Measurements from ENCODE around the gene UQCC2. TPM values are rescaled to one million over a fixed set of nuclear protein-coding genes. Genes with fewer than 3 reads are reported as not detected.

UQCC2 gene
- total RNA-seq, 1 experiment from 2014 or later: 48.9 TPM

DNA sequence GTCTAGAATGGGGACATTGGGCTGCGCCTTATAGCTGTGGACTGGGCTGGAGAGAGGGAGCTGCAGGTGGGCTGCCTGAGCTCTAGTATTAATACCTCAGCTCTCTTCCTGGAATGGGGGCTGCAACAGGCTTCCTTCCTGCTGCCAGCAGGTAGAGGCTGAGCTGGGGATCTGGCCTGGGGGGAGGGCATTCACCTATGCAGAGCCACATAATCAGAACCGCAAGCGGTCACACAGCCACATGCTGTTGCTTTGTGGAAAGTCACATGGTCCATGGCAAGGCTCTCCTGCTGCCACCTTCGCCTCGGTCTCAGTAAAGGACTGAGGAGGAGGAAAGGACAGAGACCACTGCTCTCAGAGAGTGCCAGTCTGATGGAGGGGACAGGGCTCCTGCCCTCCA lies 54.7 kb downstream of the UQCC2 start:
- H3K9me3 ChIP-seq (ENCODE audit: low read length): no peaks in the 10 kb centered on the region
- H3K36me3 ChIP-seq (ENCODE audit: insufficient read depth, low read length): no peaks in the 10 kb centered on the region
- no peak overlapping the region for H3K4me2 ChIP-seq (ENCODE audit: low read depth, low read length, poor library complexity, severe bottlenecking)
- no peaks in the 10 kb centered on the region for H3K27me3 ChIP-seq (ENCODE audit: low read length)
- H3K4me3 ChIP-seq (ENCODE audit: low read length): no peak overlapping the region
- H3K9me2 ChIP-seq (replicated peaks; ENCODE audit: insufficient read depth, low read length): no peaks in the 10 kb centered on the region
- no peaks in the 10 kb centered on the region for H4K20me1 ChIP-seq (ENCODE audit: insufficient read depth, low read depth, low read length)
- H3K79me2 ChIP-seq (ENCODE audit: low read length): no peaks in the 10 kb centered on the region
- H3K27ac ChIP-seq (ENCODE audit: low read length): no peak overlapping the region
- H3K4me1 ChIP-seq (ENCODE audit: low read length): no peaks in the 10 kb centered on the region
- DNase-seq: no peak
- H3K9ac ChIP-seq (ENCODE audit: low read length): no peak overlapping the region
- no peak overlapping the region for H2AFZ ChIP-seq (ENCODE audit: low read length)

GRCh38 chr6:33654831-33655554 lies 56.5 kb downstream of the UQCC2 start:
- no peak for DNase-seq
- no peaks in the 10 kb centered on the region for H3K4me1 ChIP-seq (ENCODE audit: low read length)
- no peaks in the 10 kb centered on the region for H3K36me3 ChIP-seq (ENCODE audit: insufficient read depth, low read length)
- H3K9me3 ChIP-seq (ENCODE audit: low read length): no peaks in the 10 kb centered on the region
- H3K4me3 ChIP-seq (ENCODE audit: low read length): no peak overlapping the region
- no peak overlapping the region for H3K4me2 ChIP-seq (ENCODE audit: low read depth, low read length, poor library complexity, severe bottlenecking)
- H3K9me2 ChIP-seq (replicated peaks; ENCODE audit: insufficient read depth, low read length): no peaks in the 10 kb centered on the region
- no peaks in the 10 kb centered on the region for H3K27me3 ChIP-seq (ENCODE audit: low read length)
- H4K20me1 ChIP-seq (ENCODE audit: insufficient read depth, low read depth, low read length): no peaks in the 10 kb centered on the region
- H2AFZ ChIP-seq (ENCODE audit: low read length): no peak overlapping the region
- H3K79me2 ChIP-seq (ENCODE audit: low read length): no peaks in the 10 kb centered on the region
- H3K27ac ChIP-seq (ENCODE audit: low read length): no peak overlapping the region
- H3K9ac ChIP-seq (ENCODE audit: low read length): no peak overlapping the region

DNA sequence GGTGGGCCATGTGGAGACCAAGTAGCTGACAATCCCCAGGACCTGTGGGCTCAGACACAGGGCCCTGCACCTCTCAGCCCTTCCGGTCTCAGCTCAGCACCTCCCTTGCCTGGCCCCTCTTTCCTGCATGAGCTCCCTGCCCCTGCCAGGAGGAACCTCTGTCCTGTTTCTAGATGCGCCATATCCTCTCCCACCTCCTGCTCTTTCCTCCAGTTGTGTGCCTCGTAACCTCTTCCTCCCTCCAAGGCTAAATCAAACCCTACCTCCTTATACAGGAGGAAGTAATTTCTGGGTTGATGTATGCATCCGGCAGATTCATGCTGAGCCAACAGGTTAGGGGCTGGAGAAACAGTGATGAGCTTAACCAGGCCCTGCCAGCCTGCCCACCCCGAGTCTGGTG lies 59.5 kb downstream of the UQCC2 start:
- Histone ChIP-seq H3K4me1 (ENCODE audit: low read length) (no peaks in the 10 kb centered on the region), H3K9me2 (replicated peaks; ENCODE audit: insufficient read depth, low read length) (no peaks in the 10 kb centered on the region), H3K9me3 (ENCODE audit: low read length) (no peaks in the 10 kb centered on the region), H3K4me3 (ENCODE audit: low read length) (no peak overlapping the region), H4K20me1 (ENCODE audit: insufficient read depth, low read depth, low read length) (no peaks in the 10 kb centered on the region), H3K27me3 (ENCODE audit: low read length) (no peaks in the 10 kb centered on the region), H3K36me3 (ENCODE audit: insufficient read depth, low read length) (no peaks in the 10 kb centered on the region), H3K4me2 (ENCODE audit: low read depth, low read length, poor library complexity, severe bottlenecking) (no peak overlapping the region), H3K9ac (ENCODE audit: low read length) (no peak overlapping the region), H2AFZ (ENCODE audit: low read length) (no peak overlapping the region), H3K79me2 (ENCODE audit: low read length) (no peaks in the 10 kb centered on the region), H3K27ac (ENCODE audit: low read length) (no peak overlapping the region)
- DNase-seq: no peak

- H3K27ac ChIP-seq (ENCODE audit: low read length): no peak overlapping the region
- no peak overlapping the region for H2AFZ ChIP-seq (ENCODE audit: low read length)
- H3K79me2 ChIP-seq (ENCODE audit: low read length): no peaks in the 10 kb centered on the region
- H3K36me3 ChIP-seq (ENCODE audit: insufficient read depth, low read length): no peaks in the 10 kb centered on the region
- H3K4me1 ChIP-seq (ENCODE audit: low read length): no peaks in the 10 kb centered on the region
- H3K9ac ChIP-seq (ENCODE audit: low read length): no peak overlapping the region
- no peaks in the 10 kb centered on the region for H3K9me3 ChIP-seq (ENCODE audit: low read length)
- no peak overlapping the region for H3K4me2 ChIP-seq (ENCODE audit: low read depth, low read length, poor library complexity, severe bottlenecking)
- no peaks in the 10 kb centered on the region for H4K20me1 ChIP-seq (ENCODE audit: insufficient read depth, low read depth, low read length)
- no peak overlapping the region for H3K4me3 ChIP-seq (ENCODE audit: low read length)
- no peak for DNase-seq
- no peaks in the 10 kb centered on the region for H3K9me2 ChIP-seq (replicated peaks; ENCODE audit: insufficient read depth, low read length)
- H3K27me3 ChIP-seq (ENCODE audit: low read length): no peaks in the 10 kb centered on the region
These were observed 60.1 kb downstream of the UQCC2 start for GRCh38 chr6:33651403-33651802.

Small RNA genes within 50 kb of the gene (small RNA-seq; reads per million reads assigned to genes)
- not detected for gene MIR3934

Other genes starting within 250 kb of the UQCC2 start
- 9.9 and 18.7 TPM in 2 replicates for gene BAK1, start 131.4 kb downstream of the UQCC2 start, total RNA-seq (2014; rRNA removed; shearing (Covaris generic); ENCODE audit: low replicate concordance)
- 3.9 and 6.1 TPM in 2 replicates for gene ITPR3, start 90.4 kb downstream of the UQCC2 start, total RNA-seq (2014; rRNA removed; shearing (Covaris generic); ENCODE audit: low replicate concordance)
- not detected in 2 replicates for gene IP6K3, start 35.2 kb upstream of the UQCC2 start, total RNA-seq (2014; rRNA removed; shearing (Covaris generic); ENCODE audit: low replicate concordance)
- 32.8 and 42.1 TPM in 2 replicates for gene LEMD2, start 77.4 kb upstream of the UQCC2 start, total RNA-seq (2014; rRNA removed; shearing (Covaris generic); ENCODE audit: low replicate concordance)
- not detected in 2 replicates for gene MLN, start 92.3 kb upstream of the UQCC2 start, total RNA-seq (2014; rRNA removed; shearing (Covaris generic); ENCODE audit: low replicate concordance)

All from Karpas-422 (cell line).